ENCODE results near the gene BRF1.

GRCh38 chr14:105269405-105269804 lies 31.4 kb downstream of the BRF1 start:
- TF ChIP-seq CTCF (IDR thresholded peaks at IDR 0.05) (no peak), POLR2A (IDR thresholded peaks at IDR 0.05) (no peak)

Data from ovary (tissue), 3 donors.